Coronary artery (tissue), 2 donors: ENCODE results near the gene NCKAP5.
"Not testable (repeated sequence)": the region's sequence is repeated elsewhere in the genome, so short reads cannot be mapped to it uniquely, and the experiment has no call there.

Experiments
- DNase-seq: peaks from one replicate; pipeline ENCODE4 v3.0.0-alpha.2; 2017; ENCODE audit warnings: low spot score
- H3K27ac ChIP-seq, 2 donors: fragments of 200-600 bp; sonication (generic); one replicate each; pipeline ENCODE4 v1.5.1; 2016 to 2019
- H3K4me3 ChIP-seq: fragments of 200-600 bp; sonication (generic); 2 replicates; pipeline ENCODE4 v1.5.1; 2016; ENCODE audit warnings: mild to moderate bottlenecking, moderate library complexity
- TF ChIP-seq, protein P1 (sequence below): fragments of 200-600 bp; sonication (generic); IDR thresholded peaks from one replicate; pipeline ENCODE4 v1.5.1; 2019; ENCODE audit warnings: antibody characterized with exemption

The NCKAP5 gene

DNA sequence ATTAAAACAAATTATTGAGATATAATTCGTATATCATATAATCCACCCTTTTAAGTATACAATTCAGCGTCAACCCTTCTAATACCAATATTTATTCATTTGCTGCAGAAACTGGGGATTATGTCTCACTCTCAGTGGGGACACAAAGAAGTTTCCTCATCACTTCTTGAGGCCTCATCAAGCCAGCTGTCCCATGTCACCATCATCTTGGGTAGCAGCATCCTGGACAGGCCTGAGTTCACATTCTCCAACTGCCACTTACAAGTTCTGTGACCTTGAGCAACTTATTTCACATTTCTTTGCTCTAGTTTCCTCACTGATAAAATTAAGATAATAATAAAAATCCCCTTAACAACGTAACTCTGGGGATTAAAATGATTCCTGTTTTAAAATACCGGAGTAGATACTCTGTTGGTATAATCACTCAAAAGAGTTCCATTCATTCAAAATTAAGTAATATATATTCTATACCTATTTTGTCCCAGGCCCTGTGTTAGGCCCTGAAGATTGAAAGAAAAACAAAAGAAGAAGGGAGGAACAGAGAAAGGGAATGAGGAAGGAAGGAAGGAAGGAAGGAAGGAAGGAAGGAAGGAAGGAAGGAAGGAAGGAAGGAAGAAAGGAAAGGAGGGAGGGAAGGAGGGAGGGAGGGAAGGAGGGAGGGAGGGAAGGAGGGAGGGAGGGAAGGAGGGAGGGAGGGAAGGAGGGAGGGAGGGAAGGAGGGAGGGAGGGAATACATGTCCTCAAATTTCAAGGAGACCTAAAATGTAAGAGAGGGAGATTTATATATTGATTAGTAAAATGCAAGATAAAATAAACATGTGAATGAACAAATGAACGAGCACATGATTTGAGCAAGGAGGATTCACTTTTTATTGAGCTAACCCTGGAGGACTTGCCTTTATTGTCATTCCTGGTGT, 42.4 kb downstream of the NCKAP5 start:
- no peak overlapping the region for H3K4me3 ChIP-seq
- no peak for DNase-seq
- TF ChIP-seq, protein P1, sequence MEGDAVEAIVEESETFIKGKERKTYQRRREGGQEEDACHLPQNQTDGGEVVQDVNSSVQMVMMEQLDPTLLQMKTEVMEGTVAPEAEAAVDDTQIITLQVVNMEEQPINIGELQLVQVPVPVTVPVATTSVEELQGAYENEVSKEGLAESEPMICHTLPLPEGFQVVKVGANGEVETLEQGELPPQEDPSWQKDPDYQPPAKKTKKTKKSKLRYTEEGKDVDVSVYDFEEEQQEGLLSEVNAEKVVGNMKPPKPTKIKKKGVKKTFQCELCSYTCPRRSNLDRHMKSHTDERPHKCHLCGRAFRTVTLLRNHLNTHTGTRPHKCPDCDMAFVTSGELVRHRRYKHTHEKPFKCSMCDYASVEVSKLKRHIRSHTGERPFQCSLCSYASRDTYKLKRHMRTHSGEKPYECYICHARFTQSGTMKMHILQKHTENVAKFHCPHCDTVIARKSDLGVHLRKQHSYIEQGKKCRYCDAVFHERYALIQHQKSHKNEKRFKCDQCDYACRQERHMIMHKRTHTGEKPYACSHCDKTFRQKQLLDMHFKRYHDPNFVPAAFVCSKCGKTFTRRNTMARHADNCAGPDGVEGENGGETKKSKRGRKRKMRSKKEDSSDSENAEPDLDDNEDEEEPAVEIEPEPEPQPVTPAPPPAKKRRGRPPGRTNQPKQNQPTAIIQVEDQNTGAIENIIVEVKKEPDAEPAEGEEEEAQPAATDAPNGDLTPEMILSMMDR, result no peak
- no peak overlapping the region for H3K27ac ChIP-seq

DNA sequence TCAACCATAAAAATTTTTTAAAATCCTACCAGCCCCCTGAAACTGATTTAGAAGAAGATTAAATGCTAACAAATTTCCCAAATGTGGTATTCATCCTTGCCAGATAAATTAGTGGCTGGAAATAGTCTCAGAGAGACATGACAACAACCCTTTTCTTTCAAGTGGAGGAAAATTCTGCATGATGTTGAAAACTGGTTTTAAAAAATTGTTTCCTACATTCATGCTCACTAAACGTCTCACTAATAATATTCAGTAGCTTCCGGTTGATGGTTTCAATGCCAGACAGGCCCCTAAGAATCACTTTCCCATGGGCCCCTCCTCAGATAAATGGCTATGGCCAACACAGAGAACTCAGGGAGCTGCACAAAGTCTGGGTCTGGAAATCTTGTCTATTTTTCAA, 43.2 kb downstream of the NCKAP5 start:
- no peak for DNase-seq
- TF ChIP-seq, protein P1, result no peak
- Histone ChIP-seq H3K4me3 (no peak overlapping the region), H3K27ac (no peak overlapping the region)

DNA sequence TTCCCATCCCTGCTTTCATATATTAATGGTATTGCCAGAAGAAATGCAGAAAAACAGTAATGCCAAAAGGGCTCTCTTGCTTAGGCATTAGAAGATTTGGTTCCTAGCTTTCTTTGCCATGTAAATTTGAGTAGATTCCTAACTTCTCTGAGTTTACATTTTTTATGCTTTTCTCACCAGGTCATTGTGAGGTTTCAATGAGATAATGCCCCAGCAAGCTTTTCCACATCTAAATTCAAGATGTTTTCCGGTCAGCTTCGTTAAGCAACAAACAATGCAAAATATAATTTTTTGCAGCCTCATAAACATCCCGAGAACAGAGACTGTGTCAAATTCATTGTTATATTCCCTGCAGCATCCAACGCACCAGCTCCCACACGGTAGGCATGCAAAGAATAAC, 44.9 kb downstream of the NCKAP5 start:
- Histone ChIP-seq H3K4me3 (no peak overlapping the region), H3K27ac (no peak overlapping the region)
- DNase-seq, result no peak
- TF ChIP-seq, protein P1, result no peak

DNA sequence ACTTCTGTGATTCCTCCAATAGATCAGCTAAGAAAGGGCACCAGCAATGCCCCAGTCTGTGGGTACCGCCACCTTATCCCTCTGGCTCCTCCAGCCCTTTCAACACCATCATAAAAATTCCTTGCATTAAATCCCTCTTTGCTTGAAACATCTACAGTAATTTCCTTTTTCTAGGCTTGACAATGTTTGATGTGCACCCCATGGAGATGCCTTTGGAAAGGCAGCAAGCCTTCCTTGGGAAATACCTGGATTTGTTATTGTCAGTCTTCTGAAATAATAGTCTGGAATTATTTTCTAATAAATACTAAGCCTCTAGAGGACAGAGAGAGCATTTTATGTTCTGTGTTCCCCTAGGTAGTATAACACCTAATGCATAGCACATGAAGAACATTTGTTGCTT, 46.1 kb downstream of the NCKAP5 start:
- H3K4me3 ChIP-seq, result no peak overlapping the region
- TF ChIP-seq, protein P1, result no peak
- no peak for DNase-seq
- no peak overlapping the region for H3K27ac ChIP-seq

DNA sequence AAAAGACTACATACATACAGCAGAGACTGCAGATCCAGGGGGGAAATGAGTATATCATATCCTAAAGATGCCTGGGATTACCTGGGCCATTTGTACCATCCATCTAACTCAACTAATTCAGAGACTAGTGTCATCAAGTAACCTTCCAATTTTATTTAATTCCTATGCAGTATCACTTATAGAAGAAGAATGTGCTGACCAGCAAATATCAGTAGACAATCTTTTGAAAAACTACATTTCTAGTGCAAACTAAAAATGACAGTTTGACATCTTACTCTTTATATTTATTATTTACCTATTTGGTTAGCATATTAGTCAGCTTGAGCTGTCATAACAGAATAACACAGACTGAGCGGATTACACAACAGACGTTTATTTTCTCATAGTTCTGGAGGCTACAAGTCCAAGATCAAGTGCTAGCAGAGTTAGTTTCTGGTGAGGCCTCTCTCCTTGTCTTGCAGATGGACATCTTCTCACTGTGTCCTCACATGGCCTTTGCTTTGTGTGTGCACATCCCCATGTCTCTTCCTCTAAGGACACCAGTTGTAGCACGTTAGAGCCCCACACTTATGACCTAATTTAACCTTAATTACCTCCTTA, 47.0 kb downstream of the NCKAP5 start:
- TF ChIP-seq, protein P1, result no peak
- DNase-seq, result no peak
- H3K27ac ChIP-seq, result no peak overlapping the region
- H3K4me3 ChIP-seq, result no peak overlapping the region

DNA sequence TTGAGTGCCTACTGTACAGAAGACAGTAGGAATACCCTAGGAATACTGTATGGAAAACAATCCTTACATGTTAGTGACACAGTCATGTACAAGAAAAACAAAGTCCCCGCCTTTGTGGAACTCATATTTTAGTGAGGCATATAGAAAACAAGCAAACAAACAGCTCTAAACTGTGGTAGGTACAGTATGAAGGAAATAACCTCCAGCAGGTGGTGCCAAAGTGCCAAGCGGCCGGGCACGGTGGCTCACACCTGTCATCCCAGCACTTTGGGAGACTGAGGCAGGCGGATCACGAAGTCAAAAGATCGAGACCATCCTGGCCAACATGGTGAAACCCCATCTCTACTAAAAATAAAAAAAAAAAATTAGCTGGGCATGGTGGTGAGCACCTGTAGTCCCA, 48.6 kb downstream of the NCKAP5 start:
- DNase-seq, H3K4me3 ChIP-seq, H3K27ac ChIP-seq: not testable (repeated sequence)

DNA sequence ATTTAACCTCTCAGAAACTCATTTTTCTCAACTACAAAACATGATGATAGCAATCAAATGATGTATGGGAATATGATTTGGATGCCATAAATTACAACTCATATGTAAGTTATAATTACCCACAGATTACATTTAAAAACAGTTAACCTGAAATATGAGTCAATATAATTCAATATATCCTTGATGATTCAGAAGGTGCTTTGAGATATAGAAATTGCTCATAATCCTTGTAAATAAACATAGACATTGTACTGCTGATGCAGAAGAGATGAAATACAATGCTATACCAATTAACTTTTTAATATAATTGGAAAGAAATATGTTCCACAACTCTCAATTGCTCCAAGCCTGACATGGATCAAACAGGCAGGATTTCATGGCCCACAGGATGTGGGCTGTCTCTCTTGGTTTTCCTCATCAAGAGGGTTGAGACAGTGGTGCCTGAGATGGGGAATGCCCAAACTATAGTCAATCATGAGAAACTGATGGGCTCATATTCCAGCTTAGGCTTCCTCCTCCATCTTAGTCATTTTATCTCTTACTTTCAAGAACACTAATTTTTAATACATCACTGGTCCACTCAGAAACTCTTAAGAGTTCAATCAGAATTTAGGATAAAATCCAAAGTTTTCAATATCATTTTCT, 49.4 kb downstream of the NCKAP5 start:
- TF ChIP-seq, protein P1, result no peak
- DNase-seq, result no peak
- Histone ChIP-seq H3K27ac (no peak overlapping the region), H3K4me3 (no peak overlapping the region)
